Nephron (organoid): ENCODE measurements around the gene APOBEC3B.
"Not testable (repeated sequence)": the region's sequence is repeated elsewhere in the genome, so short reads cannot be mapped to it uniquely, and the experiment has no call there.

Source experiments
- H3K27ac Mint-ChIP-seq, 3 experiments: 2 replicates each; pipeline ENCODE4 v1.8.0; 2020; ENCODE audit warnings: mixed read lengths in 3 of 3, mild to moderate bottlenecking in 2 of 3, moderate library complexity in 1 of 3
- H3K27me3 Mint-ChIP-seq: 2 replicates; pipeline ENCODE4 v1.8.0; 2021; ENCODE audit warnings: low read depth, mild to moderate bottlenecking, moderate library complexity, mixed read lengths
- H3K36me3 Mint-ChIP-seq: 2 replicates; pipeline ENCODE4 v1.8.0; 2020; ENCODE audit warnings: low read depth, mixed read lengths
- H3K4me1 Mint-ChIP-seq: 2 replicates; pipeline ENCODE4 v1.8.0; 2020; ENCODE audit warnings: mixed read lengths
- H3K4me3 Mint-ChIP-seq, 3 experiments: 2 replicates each; pipeline ENCODE4 v1.8.0; 2020; ENCODE audit warnings: mild to moderate bottlenecking in 3 of 3, mixed read lengths in 3 of 3, moderate library complexity in 2 of 3
- H3K9me3 Mint-ChIP-seq: 2 replicates; pipeline ENCODE4 v1.8.0; 2020; ENCODE audit warnings: mixed read lengths
- TF ChIP-seq, protein P1 (sequence below), 3 experiments: fragments of 200-600 bp; sonication (generic); IDR thresholded peaks; one replicate each; pipeline ENCODE4 v1.5.0; 2021; ENCODE audit warnings: antibody characterized with exemption in 3 of 3; ENCODE audit not compliant: unreplicated experiment in 3 of 3

APOBEC3B gene

DNA sequence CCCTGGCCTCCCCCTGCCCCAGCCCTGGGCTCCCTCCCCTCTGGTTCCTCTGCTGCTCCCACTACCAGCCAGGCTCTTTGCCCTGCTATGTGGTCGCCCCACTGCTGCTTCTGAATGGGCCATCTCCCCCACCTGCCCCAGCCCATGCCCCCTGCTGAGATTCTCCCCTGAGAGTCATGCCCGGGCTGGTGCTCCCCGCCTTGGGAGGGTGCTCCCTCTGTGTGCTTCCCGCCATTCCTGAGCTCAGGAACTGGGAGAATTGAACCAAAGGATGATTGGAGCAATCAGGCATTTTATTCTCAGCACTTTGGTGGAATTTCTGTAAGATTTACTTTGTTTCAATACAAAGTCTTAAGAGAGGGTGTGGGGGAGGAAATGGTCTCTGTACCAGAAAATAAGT is 45.6 kb downstream of the APOBEC3B start:
- Mint-ChIP-seq H3K27ac (no peak overlapping the region), H3K27me3 (peaks cover 4% of the 10 kb centered on the region), H3K4me1 (no peaks in the 10 kb centered on the region), H3K36me3 (no peaks in the 10 kb centered on the region), H3K9me3 (no peaks in the 10 kb centered on the region), H3K4me3 (no peak overlapping the region)
- TF ChIP-seq, protein P1, sequence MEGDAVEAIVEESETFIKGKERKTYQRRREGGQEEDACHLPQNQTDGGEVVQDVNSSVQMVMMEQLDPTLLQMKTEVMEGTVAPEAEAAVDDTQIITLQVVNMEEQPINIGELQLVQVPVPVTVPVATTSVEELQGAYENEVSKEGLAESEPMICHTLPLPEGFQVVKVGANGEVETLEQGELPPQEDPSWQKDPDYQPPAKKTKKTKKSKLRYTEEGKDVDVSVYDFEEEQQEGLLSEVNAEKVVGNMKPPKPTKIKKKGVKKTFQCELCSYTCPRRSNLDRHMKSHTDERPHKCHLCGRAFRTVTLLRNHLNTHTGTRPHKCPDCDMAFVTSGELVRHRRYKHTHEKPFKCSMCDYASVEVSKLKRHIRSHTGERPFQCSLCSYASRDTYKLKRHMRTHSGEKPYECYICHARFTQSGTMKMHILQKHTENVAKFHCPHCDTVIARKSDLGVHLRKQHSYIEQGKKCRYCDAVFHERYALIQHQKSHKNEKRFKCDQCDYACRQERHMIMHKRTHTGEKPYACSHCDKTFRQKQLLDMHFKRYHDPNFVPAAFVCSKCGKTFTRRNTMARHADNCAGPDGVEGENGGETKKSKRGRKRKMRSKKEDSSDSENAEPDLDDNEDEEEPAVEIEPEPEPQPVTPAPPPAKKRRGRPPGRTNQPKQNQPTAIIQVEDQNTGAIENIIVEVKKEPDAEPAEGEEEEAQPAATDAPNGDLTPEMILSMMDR (IDR thresholded peaks at IDR 0.05; ENCODE audit: unreplicated experiment in 3 of 3) = no peak

DNA sequence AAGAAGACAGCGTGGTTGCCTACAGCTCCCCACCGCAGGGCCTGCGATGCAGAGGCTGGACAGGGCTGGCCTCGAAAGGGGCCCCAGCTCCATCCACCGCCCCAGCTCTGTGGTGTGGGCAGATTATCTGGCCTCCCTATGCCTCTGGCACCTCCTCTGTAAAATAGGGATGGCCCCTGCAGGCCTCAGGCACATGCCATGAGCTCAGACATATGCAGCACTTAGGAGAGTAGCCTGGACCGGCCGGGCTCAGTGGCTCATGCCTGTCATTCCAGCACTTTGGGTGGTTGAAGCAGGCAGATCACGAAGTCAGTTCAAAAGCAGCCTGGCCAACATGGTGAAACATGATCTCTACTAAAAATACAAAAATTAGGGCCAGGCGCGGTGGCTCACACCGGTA is 46.1 kb downstream of the APOBEC3B start:
- Mint-ChIP-seq H3K9me3 (no peaks in the 10 kb centered on the region), H3K27ac (no peak overlapping the region), H3K4me3 (no peak overlapping the region), H3K27me3 (peaks cover 4% of the 10 kb centered on the region), H3K4me1 (no peaks in the 10 kb centered on the region), H3K36me3 (no peaks in the 10 kb centered on the region)
- TF ChIP-seq, protein P1 (IDR thresholded peaks at IDR 0.05; ENCODE audit: unreplicated experiment in 3 of 3) = no peak

DNA sequence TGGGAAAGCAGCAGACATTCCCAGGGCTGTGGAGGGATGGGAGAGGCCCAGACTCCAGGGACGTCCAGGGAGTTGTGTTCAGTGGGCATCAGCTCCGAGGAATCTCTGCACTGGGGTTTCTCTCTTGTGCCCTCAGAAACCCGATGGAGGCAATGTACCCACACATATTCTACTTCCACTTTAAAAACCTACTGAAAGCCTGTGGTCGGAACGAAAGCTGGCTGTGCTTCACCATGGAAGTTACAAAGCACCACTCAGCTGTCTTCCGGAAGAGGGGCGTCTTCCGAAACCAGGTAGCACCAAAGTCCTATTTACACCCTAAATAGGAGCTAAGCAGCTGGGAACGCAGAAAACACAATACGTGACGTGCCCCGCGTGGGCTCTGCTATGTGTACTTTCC is 47.1 kb downstream of the APOBEC3B start:
- TF ChIP-seq, protein P1 (IDR thresholded peaks at IDR 0.05; ENCODE audit: unreplicated experiment in 3 of 3) = no peak
- H3K4me3 Mint-ChIP-seq = no peak overlapping the region
- H3K4me1 Mint-ChIP-seq = no peaks in the 10 kb centered on the region
- H3K9me3 Mint-ChIP-seq = no peaks in the 10 kb centered on the region
- no peak overlapping the region for H3K27ac Mint-ChIP-seq
- no peaks in the 10 kb centered on the region for H3K36me3 Mint-ChIP-seq
- H3K27me3 Mint-ChIP-seq = peaks cover 4% of the 10 kb centered on the region

DNA sequence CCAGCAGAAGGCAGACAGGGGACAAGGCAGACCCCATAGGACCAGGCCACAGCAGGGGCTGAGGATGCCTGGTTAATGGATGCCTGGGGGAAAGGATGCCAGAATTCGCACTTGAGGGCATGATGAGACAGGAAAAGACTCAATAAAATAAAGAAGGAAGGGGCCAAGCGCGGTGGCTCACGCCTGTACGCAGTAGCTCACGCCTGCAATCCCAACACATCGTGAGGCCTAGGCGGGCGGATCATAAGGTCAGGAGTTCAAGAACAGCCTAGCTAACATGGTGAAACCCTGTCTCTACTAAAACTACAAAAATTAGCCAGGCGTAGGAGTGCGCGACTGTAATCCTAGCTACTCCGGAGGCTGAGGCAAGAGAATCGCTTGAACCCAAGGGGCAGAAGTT is 48.6 kb downstream of the APOBEC3B start:
- TF ChIP-seq, protein P1 (IDR thresholded peaks at IDR 0.05; ENCODE audit: unreplicated experiment in 3 of 3) = no peak
- Mint-ChIP-seq H3K9me3 (no peaks in the 10 kb centered on the region), H3K27me3 (peaks cover 4% of the 10 kb centered on the region), H3K4me1 (no peaks in the 10 kb centered on the region), H3K4me3 (no peak overlapping the region), H3K36me3 (no peaks in the 10 kb centered on the region), H3K27ac (no peak overlapping the region)

DNA sequence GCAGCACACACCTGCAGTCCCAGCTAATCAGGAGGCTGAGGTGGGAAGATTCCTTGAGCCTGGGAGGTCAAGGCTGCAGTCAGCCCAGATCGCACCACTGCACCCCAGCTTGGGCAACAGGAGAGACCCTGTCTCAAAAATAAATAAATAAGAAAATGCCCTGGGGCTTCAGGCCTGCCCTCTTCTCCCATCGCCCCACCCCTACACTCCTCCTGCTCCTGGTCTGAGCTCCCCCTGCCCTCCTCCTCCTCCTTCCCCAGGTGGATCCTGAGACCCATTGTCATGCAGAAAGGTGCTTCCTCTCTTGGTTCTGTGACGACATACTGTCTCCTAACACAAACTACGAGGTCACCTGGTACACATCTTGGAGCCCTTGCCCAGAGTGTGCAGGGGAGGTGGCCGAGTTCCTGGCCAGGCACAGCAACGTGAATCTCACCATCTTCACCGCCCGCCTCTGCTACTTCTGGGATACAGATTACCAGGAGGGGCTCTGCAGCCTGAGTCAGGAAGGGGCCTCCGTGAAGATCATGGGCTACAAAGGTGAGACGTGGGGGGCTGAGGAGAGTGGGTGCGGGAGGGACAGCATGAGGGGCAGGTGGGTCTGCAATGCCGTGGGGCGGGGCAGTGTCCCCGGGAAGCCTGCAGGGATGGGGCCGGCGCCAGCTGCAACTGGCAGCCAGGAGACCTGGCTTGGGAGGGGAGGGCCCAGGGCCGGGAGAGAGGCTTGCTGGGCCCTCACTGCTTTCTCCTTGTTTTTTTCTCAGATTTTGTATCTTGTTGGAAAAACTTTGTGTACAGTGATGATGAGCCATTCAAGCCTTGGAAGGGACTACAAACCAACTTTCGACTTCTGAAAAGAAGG is 49.5 kb downstream of the APOBEC3B start:
- not testable (repeated sequence) for H3K36me3 Mint-ChIP-seq, H3K27ac Mint-ChIP-seq, H3K9me3 Mint-ChIP-seq, H3K27me3 Mint-ChIP-seq, H3K4me3 Mint-ChIP-seq, H3K4me1 Mint-ChIP-seq

DNA sequence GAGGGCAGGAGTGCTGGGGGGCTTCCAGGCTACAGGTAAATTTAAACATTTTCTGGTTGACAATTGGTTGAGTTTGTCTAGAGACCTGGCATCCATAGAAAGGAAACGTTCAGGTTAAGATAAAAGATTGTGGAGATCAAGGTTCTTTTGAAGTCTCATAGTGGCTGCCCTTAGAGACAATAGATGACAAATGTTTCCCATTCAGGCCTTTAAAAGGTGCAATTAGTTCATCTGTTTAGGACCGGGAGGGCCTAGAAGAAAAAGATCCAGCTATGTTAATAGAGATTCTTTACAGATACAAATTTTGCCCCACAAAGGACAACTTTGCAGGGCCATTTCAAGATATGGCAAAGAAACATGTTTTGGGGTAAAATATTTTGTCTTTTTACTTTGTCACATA is 54.9 kb downstream of the APOBEC3B start:
- H3K36me3 Mint-ChIP-seq, H3K27me3 Mint-ChIP-seq, H3K27ac Mint-ChIP-seq, H3K4me3 Mint-ChIP-seq, H3K4me1 Mint-ChIP-seq, H3K9me3 Mint-ChIP-seq: not testable (repeated sequence)
